ENCODE data around the gene HEPACAM.

Gene HEPACAM

GRCh38 chr11:124961972-124962609, 26.2 kb upstream of the HEPACAM start:
- WGBS = 46% methylated on average over 5 of the region's 5 CpGs
- H3K27ac ChIP-seq (ENCODE audit: low read depth, low read length) = no peak overlapping the region
- H3K9me3 ChIP-seq (ENCODE audit: insufficient read depth, low read depth, low read length) = no peaks in the 10 kb centered on the region
- no peak overlapping the region for H3K4me3 ChIP-seq (ENCODE audit: low read length)
- H3K27me3 ChIP-seq (ENCODE audit: insufficient read depth, low read length) = no peaks in the 10 kb centered on the region
- H3K4me1 ChIP-seq (ENCODE audit: insufficient read depth, low read length) = no peaks in the 10 kb centered on the region
- no peak overlapping the region for H3K9ac ChIP-seq (ENCODE audit: low read depth, low read length)
- no peaks in the 10 kb centered on the region for H3K36me3 ChIP-seq (ENCODE audit: insufficient read depth, low read length)

- H3K4me3 ChIP-seq (ENCODE audit: low read length) = peak overlapping the region; percentile 79
- peaks cover 27% of the 10 kb centered on the region for H3K27me3 ChIP-seq (ENCODE audit: insufficient read depth, low read length)
- no peak overlapping the region for H3K27ac ChIP-seq (ENCODE audit: low read depth, low read length)
- no peaks in the 10 kb centered on the region for H3K9me3 ChIP-seq (ENCODE audit: insufficient read depth, low read depth, low read length)
- H3K4me1 ChIP-seq (ENCODE audit: insufficient read depth, low read length) = no peaks in the 10 kb centered on the region; the same call in 1 of the 2 replicates
- H3K9ac ChIP-seq (ENCODE audit: low read depth, low read length) = no peak overlapping the region
- H3K36me3 ChIP-seq (ENCODE audit: insufficient read depth, low read length) = no peaks in the 10 kb centered on the region
These were observed 19.2 kb upstream of the HEPACAM start for GRCh38 chr11:124955035-124955434.

- H3K4me3 ChIP-seq (ENCODE audit: low read length) = peak overlapping the region; percentile 79
- no peaks in the 10 kb centered on the region; the same call in 1 of the 2 replicates for H3K4me1 ChIP-seq (ENCODE audit: insufficient read depth, low read length)
- H3K27ac ChIP-seq (ENCODE audit: low read depth, low read length) = no peak overlapping the region
- peak overlapping the region; percentile 47; the same call in 1 of the 2 replicates for H3K9ac ChIP-seq (ENCODE audit: low read depth, low read length)
- H3K9me3 ChIP-seq (ENCODE audit: insufficient read depth, low read depth, low read length) = no peaks in the 10 kb centered on the region
- 51% methylated on average over 5 of the region's 6 CpGs for WGBS
- H3K27me3 ChIP-seq (ENCODE audit: insufficient read depth, low read length) = peaks cover 27% of the 10 kb centered on the region
- no peaks in the 10 kb centered on the region for H3K36me3 ChIP-seq (ENCODE audit: insufficient read depth, low read length)
These were observed 18.7 kb upstream of the HEPACAM start for GRCh38 chr11:124954590-124954955.

- H3K27me3 ChIP-seq (ENCODE audit: insufficient read depth, low read length) = peaks cover 27% of the 10 kb centered on the region
- no peaks in the 10 kb centered on the region; the same call in 1 of the 2 replicates for H3K4me1 ChIP-seq (ENCODE audit: insufficient read depth, low read length)
- H3K9ac ChIP-seq (ENCODE audit: low read depth, low read length) = peak within 1 kb of the TSS; percentile 86; the same call in 1 of the 2 replicates
- WGBS = under 1% methylated on average over 54 of the region's 54 CpGs
- peak within 1 kb of the TSS; percentile 80 for H3K27ac ChIP-seq (ENCODE audit: low read depth, low read length)
- no peaks in the 10 kb centered on the region for H3K9me3 ChIP-seq (ENCODE audit: insufficient read depth, low read depth, low read length)
- H3K4me3 ChIP-seq (ENCODE audit: low read length) = peak within 1 kb of the TSS; percentile 79
- no peaks in the 10 kb centered on the region for H3K36me3 ChIP-seq (ENCODE audit: insufficient read depth, low read length)
These were observed 18.1 kb upstream of the HEPACAM start, which contains the start of gene CCDC15 for GRCh38 chr11:124953753-124954589. TSS of gene CCDC15 (plus strand) at chr11:124954202. CDS start at chr11:124954733, 531 bp downstream.

GRCh38 chr11:124951341-124951740, 15.5 kb upstream of the HEPACAM start:
- 40% methylated on average over 2 of the region's 3 CpGs for WGBS
- Histone ChIP-seq H3K36me3 (ENCODE audit: insufficient read depth, low read length) (no peaks in the 10 kb centered on the region), H3K27ac (ENCODE audit: low read depth, low read length) (no peak overlapping the region), H3K27me3 (ENCODE audit: insufficient read depth, low read length) (peaks cover 27% of the 10 kb centered on the region), H3K4me3 (ENCODE audit: low read length) (no peak overlapping the region), H3K4me1 (ENCODE audit: insufficient read depth, low read length) (no peaks in the 10 kb centered on the region; the same call in 1 of the 2 replicates), H3K9ac (ENCODE audit: low read depth, low read length) (no peak overlapping the region), H3K9me3 (ENCODE audit: insufficient read depth, low read depth, low read length) (no peaks in the 10 kb centered on the region)

- H3K4me1 ChIP-seq (ENCODE audit: insufficient read depth, low read length) = no peaks in the 10 kb centered on the region; the same call in 1 of the 2 replicates
- H3K9ac ChIP-seq (ENCODE audit: low read depth, low read length) = no peak overlapping the region
- H3K9me3 ChIP-seq (ENCODE audit: insufficient read depth, low read depth, low read length) = no peaks in the 10 kb centered on the region
These were observed 14.9 kb upstream of the HEPACAM start for GRCh38 chr11:124950601-124951330.

GRCh38 chr11:124946735-124947141, 10.9 kb upstream of the HEPACAM start:
- H3K27ac ChIP-seq (ENCODE audit: low read depth, low read length) = no peak overlapping the region
- no peaks in the 10 kb centered on the region for H3K36me3 ChIP-seq (ENCODE audit: insufficient read depth, low read length)
- WGBS = 97% methylated on average over 2 of the region's 2 CpGs
- H3K27me3 ChIP-seq (ENCODE audit: insufficient read depth, low read length) = peaks cover 22% of the 10 kb centered on the region
- H3K9ac ChIP-seq (ENCODE audit: low read depth, low read length) = no peak overlapping the region
- H3K4me3 ChIP-seq (ENCODE audit: low read length) = no peak overlapping the region
- no peaks in the 10 kb centered on the region for H3K9me3 ChIP-seq (ENCODE audit: insufficient read depth, low read depth, low read length)
- H3K4me1 ChIP-seq (ENCODE audit: insufficient read depth, low read length) = no peaks in the 10 kb centered on the region

More at GRCh38 chr11:124950601-124951330, 14.9 kb upstream of the HEPACAM start:
- no peak overlapping the region for H3K27ac ChIP-seq (ENCODE audit: low read depth, low read length)
- H3K27me3 ChIP-seq (ENCODE audit: insufficient read depth, low read length) = peaks cover 27% of the 10 kb centered on the region
- H3K4me3 ChIP-seq (ENCODE audit: low read length) = no peak overlapping the region
- no peaks in the 10 kb centered on the region for H3K36me3 ChIP-seq (ENCODE audit: insufficient read depth, low read length)

GRCh38 chr11:124945826-124946225, 10.0 kb upstream of the HEPACAM start:
- no peak overlapping the region for H3K4me3 ChIP-seq (ENCODE audit: low read length)
- no peaks in the 10 kb centered on the region for H3K4me1 ChIP-seq (ENCODE audit: insufficient read depth, low read length)
- no peaks in the 10 kb centered on the region for H3K36me3 ChIP-seq (ENCODE audit: insufficient read depth, low read length)
- H3K9ac ChIP-seq (ENCODE audit: low read depth, low read length) = no peak overlapping the region
- no peak overlapping the region for H3K27ac ChIP-seq (ENCODE audit: low read depth, low read length)
- H3K9me3 ChIP-seq (ENCODE audit: insufficient read depth, low read depth, low read length) = no peaks in the 10 kb centered on the region
- 95% methylated on average over 5 of the region's 6 CpGs for WGBS
- peaks cover 13% of the 10 kb centered on the region for H3K27me3 ChIP-seq (ENCODE audit: insufficient read depth, low read length)

GRCh38 chr11:124944565-124944964, 8.7 kb upstream of the HEPACAM start:
- WGBS = 96% methylated on average over 2 of the region's 3 CpGs
- Histone ChIP-seq H3K9me3 (ENCODE audit: insufficient read depth, low read depth, low read length) (no peaks in the 10 kb centered on the region), H3K27me3 (ENCODE audit: insufficient read depth, low read length) (peaks cover 9% of the 10 kb centered on the region), H3K36me3 (ENCODE audit: insufficient read depth, low read length) (no peaks in the 10 kb centered on the region), H3K4me1 (ENCODE audit: insufficient read depth, low read length) (no peaks in the 10 kb centered on the region), H3K9ac (ENCODE audit: low read depth, low read length) (no peak overlapping the region), H3K27ac (ENCODE audit: low read depth, low read length) (no peak overlapping the region), H3K4me3 (ENCODE audit: low read length) (no peak overlapping the region)

GRCh38 chr11:124943741-124944140, 7.9 kb upstream of the HEPACAM start:
- Histone ChIP-seq H3K4me1 (ENCODE audit: insufficient read depth, low read length) (no peaks in the 10 kb centered on the region), H3K9ac (ENCODE audit: low read depth, low read length) (no peak overlapping the region), H3K36me3 (ENCODE audit: insufficient read depth, low read length) (no peaks in the 10 kb centered on the region), H3K27ac (ENCODE audit: low read depth, low read length) (no peak overlapping the region), H3K4me3 (ENCODE audit: low read length) (no peak overlapping the region), H3K27me3 (ENCODE audit: insufficient read depth, low read length) (peaks cover 9% of the 10 kb centered on the region), H3K9me3 (ENCODE audit: insufficient read depth, low read depth, low read length) (no peaks in the 10 kb centered on the region)
- WGBS = no CpG with 5 or more reads among the region's 1 CpG

GRCh38 chr11:124943254-124943616, 7.4 kb upstream of the HEPACAM start:
- no peak overlapping the region for H3K4me3 ChIP-seq (ENCODE audit: low read length)
- H3K4me1 ChIP-seq (ENCODE audit: insufficient read depth, low read length) = no peaks in the 10 kb centered on the region
- H3K27ac ChIP-seq (ENCODE audit: low read depth, low read length) = no peak overlapping the region
- WGBS = 85% methylated on average over 4 of the region's 5 CpGs
- no peak overlapping the region for H3K9ac ChIP-seq (ENCODE audit: low read depth, low read length)
- H3K27me3 ChIP-seq (ENCODE audit: insufficient read depth, low read length) = peaks cover 9% of the 10 kb centered on the region
- H3K36me3 ChIP-seq (ENCODE audit: insufficient read depth, low read length) = no peaks in the 10 kb centered on the region
- no peaks in the 10 kb centered on the region for H3K9me3 ChIP-seq (ENCODE audit: insufficient read depth, low read depth, low read length)
